ENCODE measurements around the gene PALLD.
A peak's percentile ranks its signal among the peaks of the same experiment; 100 is the strongest.
"Not testable (repeated sequence)": the region's sequence is repeated elsewhere in the genome, so short reads cannot be mapped to it uniquely, and the experiment has no call there.

PALLD gene

DNA sequence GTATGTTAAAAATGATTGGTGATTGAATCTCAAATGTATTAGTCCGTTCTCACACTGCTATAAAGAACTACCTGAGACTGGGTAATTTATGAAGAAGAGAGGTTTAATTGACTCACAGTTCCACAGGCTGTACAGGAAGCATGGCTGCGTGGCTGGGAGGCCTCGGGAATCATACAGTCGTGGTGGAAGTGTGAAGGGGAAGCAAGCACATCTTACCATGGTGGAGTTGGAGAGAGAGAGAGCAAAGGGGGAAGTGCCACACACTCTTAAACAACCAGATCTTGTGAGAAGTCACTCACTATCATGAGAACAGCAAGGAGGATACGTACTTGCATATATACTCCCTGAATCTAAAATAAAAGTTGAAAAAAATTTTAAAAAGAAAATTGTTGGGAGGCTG, 306.2 kb downstream of the PALLD start:
- not testable (repeated sequence) for DNase-seq

DNA sequence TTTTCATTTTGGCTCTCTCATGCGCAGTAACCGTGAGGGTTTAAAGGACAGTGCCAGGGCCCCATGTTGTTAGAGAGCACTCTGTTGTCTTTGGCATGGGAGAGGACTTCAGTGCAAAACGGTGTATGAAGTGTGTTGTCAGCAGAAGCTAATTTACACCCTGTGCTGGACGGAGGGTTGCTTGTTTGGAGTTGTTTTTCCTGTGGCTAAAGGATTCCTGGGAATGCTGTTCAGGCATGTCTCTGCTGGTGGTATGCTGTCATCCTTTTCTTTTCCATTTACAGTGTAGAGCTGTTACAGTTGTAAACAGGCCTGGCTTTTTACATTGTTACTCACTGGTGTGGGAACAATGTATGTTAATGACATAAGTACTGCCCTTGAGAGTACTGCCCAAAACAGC, 306.9 kb downstream of the PALLD start:
- no peak for DNase-seq

DNA sequence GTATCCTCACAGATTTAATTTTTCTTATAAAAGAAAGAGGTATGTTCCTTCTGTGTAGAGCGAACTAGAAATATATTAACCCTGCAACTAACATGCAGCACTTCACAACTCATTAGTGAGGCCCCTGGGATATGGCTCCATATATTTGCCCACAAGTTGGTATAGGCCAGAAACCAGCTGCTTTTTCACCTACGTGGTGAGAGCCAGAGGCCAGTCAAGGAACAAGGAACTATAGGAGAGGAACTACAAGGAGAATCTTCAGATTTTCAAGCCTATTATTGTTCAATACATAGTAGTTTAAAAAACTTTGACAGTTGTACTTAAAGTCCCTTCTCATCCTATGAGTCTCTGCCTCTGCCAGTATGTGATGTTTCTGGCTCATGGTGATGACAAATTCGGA, 307.3 kb downstream of the PALLD start:
- DNase-seq = no peak

DNA sequence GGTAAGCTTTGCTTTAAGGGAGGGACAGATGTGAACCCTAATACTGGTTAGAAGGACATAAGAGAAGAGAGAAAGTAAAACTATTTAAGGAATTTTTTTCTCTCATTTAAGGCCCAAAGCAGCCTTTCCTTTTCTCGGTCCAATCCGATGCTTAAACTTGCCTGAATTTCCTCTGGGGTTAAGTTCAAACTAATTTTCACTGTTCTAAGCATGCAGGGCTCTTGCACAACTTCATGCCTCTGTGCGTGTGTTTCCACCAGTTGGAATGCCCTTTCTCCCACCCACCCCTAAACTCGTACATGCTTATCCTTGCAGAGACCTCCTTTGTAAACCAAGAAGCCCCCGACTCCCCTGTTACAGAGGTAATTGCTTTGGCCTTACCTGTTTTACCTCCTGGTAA, 308.5 kb downstream of the PALLD start:
- DNase-seq = no peak

DNA sequence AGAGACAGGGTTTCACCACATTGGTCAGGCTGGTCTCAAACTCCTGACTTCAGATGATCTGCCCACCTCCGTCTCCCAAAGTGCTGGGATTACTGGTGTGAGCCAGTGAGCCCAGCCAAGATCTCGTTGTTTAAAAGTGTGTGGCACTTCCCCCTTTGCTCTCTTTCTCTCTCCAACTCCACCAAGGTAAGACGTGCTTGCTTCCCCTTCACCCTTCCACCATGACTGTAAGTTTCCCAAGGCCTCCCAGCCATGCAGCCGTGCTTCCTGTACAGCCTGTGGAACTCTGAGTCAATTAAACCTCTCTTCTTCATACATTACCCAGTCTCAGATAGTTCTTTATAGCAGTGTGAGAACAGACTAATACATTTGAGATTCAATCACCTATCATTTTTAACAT, 309.4 kb downstream of the PALLD start:
- not testable (repeated sequence) for DNase-seq

DNA sequence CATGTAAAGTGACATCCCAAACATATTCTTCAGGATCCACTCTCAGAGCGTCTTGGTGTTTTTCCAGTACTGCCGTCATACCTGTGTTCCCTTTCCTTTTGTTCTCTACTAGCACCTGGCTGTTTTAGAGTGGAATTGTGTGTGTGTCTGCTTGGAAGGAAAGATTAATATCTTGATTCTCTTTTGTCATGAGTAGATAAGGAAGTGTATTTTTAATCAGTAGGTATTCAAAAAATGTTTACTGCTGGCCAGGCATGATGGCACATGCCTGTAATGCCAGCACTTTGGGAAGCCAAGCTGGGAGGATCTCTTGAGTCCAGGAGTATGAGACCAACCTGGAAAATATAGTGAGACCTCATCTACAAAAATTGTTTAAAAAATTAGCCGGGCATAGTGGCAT, 314.4 kb downstream of the PALLD start:
- DNase-seq = no peak

DNA sequence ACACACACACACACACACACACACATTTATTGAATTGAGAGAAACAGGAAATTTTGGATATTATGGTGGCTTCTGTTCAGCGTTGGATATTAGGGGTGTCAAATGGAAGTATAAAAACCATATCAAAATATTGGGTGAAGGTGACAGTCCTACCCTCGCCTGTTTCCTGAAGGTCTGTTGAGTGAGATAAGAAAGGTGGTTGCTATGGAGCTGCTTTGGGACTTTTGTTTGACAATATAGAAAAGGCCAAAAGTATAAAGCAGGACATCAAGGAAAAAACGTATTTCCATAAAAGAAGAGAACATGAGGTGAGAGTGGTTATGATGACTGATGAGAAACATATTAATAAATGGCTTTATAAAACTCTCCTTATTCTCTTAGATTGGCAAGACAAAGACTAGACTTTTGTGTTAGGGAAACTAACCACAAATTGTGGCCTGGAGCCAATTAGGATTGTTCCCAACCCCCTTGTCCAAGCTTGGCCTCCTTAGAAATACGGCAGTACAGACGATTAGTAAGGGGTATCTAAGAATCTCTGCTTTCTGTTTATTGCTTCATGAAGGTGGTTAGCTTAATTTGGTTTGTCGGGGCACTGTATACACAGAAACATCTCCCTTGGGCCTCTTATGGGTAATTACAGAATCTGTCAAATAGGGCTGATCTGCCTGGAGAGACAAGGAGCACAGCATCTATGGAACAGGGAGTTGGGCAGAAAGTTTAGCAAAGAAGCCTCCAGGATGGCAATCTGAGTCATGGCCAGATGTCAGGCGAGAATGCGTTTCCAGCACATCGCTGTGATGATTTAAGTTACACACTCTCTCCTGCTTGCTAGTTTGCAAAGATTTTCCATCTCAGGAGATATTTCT, 315.2 kb downstream of the PALLD start:
- DNase-seq = no peak

DNA sequence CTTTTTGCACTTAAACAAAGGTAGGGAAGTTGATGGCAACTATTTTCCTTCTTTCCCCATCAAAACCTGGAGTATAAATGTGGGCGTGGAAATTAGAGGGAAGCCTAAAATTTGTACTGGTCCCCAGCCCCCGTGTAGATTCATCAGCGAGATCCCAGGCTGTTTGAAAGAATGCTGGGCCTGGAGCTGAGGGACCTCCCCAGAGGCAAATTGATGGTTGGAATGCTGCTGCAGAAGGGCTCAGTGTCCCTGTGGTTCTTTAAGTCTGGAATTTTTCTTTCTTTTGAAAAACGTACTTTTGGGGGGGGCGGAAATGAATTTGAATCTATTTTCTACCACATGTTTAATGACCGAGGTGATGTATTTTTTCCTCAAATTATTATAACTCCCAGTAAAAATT, 316.0 kb downstream of the PALLD start:
- DNase-seq = no peak

DNA sequence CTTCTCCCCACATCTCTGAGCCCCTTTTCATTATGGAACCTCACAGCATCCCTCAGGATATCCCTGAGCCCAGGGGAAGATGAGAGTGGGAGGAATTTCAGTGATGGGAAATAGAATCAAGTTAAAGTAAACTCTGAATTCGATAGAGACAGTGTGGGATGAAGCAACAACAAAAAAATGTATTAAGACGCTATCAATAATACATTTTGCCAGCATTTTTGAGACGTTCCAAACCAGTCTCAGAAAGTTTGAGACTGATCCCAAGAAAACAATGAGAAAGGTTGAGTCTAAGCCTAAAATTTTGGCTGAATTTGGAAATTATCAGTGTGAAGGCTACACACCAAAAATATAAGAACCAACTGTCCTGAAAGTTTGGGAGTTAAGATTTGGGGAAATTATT, 317.0 kb downstream of the PALLD start:
- no peak for DNase-seq

DNA sequence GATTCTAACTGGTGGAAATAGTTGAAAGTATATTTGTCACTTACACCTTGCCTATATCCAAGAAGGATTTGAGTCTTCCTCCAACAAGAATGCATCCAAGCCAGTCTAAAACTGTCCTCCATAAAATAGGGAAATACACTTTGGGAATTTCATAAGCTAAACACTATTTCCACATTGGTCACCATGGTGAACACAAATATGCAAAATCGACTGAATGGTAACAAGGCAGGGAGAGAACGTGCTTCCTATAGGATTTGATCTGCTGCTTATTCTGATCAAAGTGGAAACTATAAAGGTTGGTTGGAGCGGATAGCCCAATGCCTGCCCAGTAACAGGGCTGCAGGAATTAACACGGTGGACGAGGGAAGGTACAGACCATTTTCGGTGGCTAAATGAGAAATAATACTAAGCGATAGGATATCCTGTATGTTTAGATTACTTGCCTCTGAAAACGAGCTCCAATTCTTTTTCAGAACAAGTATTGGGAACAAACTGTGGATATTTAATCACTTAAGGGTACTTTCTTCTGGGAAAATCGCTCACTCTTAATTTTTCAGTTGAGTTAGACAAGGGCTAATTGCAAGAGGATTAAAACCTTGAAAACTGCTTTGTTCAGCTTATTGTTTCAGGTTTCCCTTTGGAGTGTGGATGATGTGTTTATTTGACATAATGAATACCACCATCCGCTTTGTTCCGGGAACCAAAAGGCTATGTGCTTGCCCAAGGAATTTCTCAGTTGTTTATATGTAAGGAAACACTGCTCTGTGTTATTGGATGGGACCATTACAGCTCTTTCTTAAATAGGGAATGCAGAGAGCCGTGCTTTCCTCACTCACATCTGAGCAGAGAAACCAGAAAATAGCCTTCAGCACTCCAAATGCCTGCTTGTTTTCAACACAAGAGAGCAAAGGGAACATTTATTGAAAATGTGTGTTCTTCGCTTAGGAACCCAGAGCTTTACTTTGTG, 318.8 kb downstream of the PALLD start:
- no peak for DNase-seq

DNA sequence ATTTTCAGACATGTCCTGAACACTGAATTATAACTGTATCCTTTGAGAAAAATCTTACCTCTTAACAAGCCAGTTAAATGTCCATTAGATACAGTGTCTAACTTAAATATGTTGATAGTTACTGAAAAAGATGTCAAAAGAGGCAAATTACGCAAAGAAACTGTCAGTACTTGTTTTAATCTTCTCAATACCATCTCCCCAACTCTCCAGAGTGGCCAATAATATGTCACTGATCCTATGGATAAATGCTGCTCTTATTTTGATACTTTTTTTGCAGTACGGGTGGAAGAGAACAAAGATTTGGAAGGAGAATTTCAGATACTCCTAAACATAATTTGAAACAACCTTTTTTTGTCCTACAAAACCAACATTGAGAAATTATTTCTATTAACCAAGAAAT, 320.5 kb downstream of the PALLD start:
- DNase-seq = no peak

DNA sequence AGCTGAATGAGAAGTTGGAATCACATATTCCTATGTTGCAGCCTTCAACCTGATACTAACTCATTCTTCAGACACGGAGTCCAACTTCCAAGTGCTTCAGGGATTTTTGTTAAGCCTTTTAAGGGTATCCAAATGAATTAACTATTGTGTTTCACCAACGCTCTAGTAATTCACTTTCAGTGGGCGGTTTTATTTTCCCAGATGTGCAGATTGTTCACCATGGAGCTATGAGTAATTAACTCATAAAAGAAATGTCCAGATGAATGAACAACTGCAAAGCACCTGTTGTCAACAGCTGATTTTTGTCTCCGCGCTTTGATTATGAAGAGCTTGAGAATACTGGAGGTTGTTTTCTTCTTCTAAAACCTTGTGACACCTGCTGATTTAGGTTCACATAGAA, 325.6 kb downstream of the PALLD start:
- DNase-seq = no peak

DNA sequence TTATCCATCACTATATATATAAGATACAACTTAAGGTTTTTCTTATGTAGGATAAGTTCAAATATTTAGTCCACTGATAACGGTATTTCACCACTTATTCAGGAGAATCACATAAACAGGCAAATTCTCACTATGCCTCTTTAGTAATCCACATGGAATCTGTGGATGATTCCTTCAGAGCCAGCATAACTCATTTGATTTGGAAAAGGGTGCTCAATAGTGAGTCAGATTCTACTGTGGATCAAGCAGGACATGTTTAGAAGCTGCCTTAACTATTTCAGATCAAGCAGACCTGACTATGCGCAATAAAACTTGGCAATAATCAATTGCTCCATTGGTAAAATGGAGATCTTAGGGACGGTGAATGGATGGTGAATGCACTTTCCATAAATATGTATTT, 329.1 kb downstream of the PALLD start:
- no peak for DNase-seq

DNA sequence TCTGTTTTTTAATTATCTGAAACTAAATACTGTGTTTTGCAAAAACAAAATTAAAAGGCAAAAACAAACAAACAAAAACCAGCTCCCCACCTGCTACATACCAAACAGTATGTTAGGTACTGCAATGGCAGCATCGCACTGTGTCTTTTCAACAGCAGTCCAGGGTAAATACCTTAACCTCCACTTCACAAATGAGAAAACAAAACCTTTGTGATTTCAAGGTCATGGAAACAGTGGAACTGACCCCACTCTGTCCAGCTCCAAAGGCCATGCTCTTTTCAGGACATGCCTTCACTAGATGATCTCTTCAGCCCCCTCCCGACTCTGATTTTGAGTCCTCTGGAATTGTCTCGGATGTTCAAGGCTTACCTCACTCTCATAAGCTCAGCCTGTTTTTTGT, 329.8 kb downstream of the PALLD start:
- no peak for DNase-seq

DNA sequence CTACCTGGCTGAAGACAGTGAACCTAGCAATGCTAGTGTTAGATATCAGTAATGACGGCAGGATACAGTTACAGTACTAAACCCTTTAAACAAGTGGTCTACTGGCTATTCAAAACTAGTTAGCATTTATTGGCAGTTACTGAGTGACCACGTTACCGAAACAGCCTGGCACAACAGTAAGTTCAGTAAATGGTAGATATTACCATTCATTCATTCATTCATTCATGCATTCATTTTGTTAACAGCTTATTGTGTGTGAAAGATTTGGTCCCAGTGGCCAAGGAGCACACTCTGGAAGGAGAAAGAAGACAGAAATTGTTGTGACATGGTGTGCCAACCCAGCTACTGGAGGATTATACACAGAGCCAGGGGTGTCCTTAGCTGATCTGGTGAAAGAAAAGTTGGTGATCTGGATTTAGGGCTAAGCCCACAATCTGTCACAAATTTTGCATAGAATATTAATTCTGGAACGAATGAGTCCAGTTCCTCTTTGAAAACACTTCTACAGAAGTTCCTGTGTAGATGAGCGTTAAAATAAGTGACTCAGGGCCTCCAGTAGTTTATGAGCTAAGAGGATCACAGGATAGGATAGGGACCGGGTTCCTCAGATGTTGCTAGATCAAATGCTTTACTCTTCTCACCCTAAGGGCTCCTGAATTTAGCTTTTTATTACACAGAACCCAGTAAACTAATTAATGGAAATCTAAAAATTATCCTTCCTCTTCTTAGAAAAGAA, 334.1 kb downstream of the PALLD start:
- DNase-seq = no peak

DNA sequence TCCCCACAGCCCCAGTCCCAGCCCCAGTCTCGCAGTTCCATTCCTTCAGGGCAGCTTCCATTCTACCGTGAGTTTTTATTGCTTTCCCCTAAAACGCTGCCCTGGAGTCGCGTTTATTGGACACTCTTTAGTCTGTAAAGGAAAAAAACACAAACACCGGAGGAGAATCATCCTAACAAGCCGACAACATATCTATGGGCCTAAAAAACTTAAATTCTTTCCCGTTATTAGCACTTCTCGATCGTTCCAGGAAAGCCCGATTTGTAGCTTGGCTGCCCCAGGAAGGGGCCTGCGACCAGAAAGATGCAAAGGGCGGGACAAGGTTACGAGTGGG, 334.7 kb downstream of the PALLD start:
- no peak for DNase-seq

DNA sequence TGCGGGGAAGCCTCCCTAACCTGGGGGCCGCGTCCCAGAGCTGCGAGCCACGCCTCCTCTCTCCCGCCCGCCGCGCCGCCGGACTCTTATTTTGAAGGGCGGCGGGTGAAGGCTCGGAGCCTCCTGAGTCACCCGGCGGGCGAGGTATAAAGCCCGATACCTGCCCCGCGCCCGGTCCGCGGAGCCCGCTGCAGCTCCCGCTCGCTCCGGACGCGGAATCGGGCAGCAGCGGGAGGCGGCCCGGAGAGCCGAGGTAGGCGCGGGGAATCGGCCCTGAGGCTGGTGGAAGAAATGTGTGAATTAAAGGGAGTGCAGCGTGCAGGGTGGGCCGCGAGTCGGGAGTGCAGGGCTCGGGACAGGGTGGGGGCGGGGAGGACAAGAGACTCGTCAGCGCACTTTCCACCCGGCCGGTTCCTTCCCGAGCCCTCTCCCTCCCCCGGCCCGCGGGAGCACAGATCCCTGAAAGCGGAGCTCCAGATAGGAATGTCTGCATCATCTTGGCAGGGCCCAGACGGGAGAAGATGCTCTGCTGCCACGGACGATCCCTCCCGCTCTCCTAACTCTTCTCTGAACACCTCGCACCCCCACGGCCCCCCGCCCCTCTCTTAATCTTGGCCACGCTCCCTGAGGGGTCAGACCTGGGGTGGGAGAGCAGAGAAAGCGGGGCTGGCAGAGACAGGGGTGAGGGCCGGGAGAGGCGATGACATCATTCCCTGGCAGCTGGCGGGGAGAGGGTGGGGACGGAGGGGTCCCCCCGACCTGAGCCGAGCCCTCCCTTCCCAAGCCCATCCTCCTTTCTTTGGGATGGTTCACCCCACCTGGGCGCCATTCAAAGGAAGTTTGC, 335.3 kb downstream of the PALLD start:
- DNase-seq = peak; percentile 56

DNA sequence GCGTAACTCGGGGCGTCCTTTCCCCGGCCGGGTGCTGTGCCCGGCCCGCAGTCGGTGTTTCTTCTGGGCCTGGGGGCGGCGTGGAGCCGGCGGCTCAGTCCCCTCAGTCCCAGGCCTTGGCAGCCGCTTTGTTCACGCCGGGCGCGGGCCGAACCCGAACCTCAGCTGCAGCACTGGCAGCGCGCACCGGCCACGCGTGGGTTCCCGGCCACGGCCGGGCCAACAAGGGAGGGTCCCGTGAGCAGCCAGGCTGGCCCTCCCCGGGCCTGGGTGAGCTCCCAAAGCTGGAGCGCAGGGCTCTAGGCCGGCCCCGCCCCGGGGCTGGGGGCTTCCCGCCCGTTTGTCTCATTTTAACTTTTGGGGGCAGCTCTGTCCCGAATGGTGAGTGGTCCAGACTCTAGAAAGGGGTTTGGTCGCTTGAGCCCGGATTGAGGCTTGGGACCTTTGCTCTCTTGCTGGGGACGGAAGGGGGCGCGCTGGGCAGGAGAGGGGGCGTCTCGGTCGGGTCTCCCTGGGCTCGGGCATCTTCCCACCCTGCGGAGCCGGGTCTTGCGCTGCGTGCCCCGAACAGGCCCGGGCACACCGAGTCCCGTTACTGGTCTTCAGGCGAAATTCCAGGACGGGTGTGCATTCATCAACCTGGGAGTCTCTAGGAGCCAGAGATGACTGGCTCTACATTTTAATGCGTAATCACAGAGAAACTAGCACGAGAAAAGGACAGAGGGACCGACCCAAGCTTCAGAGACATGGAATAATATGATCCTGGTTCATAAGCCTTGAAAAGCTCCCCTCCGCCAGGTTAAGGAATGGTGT, 336.1 kb downstream of the PALLD start:
- no peak for DNase-seq

DNA sequence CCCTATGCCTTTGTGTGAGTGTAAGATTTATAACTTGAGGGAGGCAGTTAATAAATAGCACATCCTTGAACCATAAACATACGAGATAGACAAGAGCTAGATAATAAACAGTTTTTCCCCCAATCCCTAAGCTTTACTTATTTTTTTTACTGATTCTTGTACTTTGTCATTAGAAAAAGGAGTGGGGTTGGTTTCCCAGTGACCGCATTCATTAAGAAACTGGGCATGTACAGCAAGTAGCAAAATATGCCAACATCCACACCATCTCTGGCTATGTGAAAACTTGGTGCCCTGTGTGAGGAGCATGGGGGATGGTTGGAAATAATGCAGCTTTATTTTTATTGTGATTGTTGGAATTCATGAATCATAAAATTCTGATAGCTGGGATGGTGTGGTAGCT, 337.0 kb downstream of the PALLD start:
- DNase-seq = no peak

DNA sequence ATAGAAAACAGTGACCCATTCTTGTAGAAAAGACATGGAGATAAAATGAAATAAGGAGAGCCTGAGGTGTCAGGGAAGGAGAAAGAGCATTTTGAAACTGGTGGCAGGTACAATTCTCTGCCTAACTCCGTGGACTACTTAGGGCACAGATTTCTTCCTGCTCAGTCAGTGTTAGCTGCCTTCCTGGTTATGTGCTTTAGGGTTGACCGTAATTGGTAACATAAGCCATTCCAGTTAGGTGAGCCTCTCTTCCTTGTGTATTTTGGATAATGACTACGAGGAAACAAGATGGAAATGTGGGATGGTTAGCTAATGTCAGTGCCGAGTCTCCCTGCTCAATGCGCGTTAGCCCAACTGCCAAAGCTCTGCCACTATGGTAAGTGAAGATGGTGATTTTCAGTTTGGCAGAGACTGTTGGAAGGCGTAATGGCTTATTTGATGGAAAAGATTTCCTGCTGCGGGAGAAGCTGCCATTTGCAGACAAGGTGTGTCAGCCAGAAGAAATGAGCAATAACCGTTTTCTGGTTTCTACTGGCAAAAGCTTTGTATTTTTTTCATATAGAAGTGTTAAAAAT, 339.1 kb downstream of the PALLD start:
- no peak for DNase-seq

DNA sequence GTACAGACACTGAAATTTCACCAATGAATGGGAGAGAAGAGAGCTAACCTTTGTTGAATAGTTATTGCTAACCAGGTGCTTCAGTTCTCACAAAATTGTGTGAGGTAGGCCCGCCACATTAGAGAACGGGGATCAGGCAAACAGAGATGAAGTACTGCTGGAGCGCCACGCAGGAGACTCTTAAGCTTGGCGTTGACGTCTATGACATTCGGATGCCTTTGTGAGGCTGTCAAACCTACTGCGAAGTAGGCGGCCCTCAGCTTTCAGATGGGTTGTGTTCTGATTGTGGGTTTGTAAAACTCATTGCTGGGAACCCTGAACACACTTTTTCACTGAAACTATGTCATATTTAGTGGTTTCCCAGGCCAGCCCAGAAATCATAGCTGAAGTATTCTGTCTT, 339.6 kb downstream of the PALLD start:
- no peak for DNase-seq

Measured in activated CD8-positive, alpha-beta memory T cell treated with anti-CD3 and anti-CD28 coated beads, Interleukin-2, amount 50 U/mL, for 4 hours (primary cell).